Gastrocnemius medialis (tissue), 4 donors: ENCODE measurements around the gene PTPRJ.

ENCODE experiments used
- POLR2A ChIP-seq, 2 donors: fragments of 450-650 bp; IDR thresholded peaks; one replicate each; pipeline ENCODE4 v1.6.1; 2017; ENCODE audit warnings: antibody characterized with exemption in 2 of 2, mild to moderate bottlenecking in 2 of 2, moderate library complexity in 2 of 2
- TF ChIP-seq, protein P1 (sequence below), 5 experiments: fragments of 450-650 bp in 3 of 5; fragments of 200-600 bp in 2 of 5; sonication (generic) in 2 of 5; IDR thresholded peaks in 4 of 5; conservative IDR thresholded peaks in 1 of 5; 1 replicate in 4 of 5; 2 replicates in 1 of 5; pipeline ENCODE4 v1.5.1; 2016 to 2019; ENCODE audit warnings: antibody characterized with exemption in 5 of 5, mild to moderate bottlenecking in 3 of 5, moderate library complexity in 3 of 5

DNA sequence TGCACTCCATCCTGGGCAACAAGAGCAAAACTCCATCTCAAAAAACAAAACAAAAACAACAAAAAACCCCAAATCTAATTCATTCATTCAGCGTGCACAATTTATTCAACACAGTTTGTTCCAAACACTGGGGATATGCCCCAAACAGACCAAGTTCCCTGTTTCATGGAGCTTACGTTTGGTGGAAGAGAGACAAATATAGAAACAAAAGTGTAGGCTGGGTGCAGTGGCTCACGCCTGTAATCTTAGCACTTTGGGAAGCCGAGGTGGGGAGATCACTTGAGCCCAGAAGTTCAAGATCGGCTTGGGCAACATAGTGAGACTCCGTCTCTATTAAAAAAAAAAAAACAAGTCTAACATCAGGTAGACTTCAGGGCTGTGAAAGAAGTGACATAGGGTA, 52.4 kb downstream of the PTPRJ start:
- TF ChIP-seq, protein P1, sequence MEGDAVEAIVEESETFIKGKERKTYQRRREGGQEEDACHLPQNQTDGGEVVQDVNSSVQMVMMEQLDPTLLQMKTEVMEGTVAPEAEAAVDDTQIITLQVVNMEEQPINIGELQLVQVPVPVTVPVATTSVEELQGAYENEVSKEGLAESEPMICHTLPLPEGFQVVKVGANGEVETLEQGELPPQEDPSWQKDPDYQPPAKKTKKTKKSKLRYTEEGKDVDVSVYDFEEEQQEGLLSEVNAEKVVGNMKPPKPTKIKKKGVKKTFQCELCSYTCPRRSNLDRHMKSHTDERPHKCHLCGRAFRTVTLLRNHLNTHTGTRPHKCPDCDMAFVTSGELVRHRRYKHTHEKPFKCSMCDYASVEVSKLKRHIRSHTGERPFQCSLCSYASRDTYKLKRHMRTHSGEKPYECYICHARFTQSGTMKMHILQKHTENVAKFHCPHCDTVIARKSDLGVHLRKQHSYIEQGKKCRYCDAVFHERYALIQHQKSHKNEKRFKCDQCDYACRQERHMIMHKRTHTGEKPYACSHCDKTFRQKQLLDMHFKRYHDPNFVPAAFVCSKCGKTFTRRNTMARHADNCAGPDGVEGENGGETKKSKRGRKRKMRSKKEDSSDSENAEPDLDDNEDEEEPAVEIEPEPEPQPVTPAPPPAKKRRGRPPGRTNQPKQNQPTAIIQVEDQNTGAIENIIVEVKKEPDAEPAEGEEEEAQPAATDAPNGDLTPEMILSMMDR (IDR thresholded peaks at IDR 0.05 in 4 of 5, conservative IDR thresholded peaks at IDR 0.05 in 1 of 5): no peak
- no peak for TF ChIP-seq POLR2A (IDR thresholded peaks at IDR 0.05)
